Smooth muscle cell (in vitro differentiated cells): ENCODE results near the gene AKIRIN2. TPM values are rescaled to one million over a fixed set of nuclear protein-coding genes. Genes with fewer than 3 reads are reported as not detected.

Experiments
- DNase-seq: peaks from one replicate; lab custom pipeline; 2025; ENCODE audit not compliant: unreplicated experiment; lab: John Stamatoyannopoulos, UW
- H2AFZ ChIP-seq: fragments of 200-600 bp; sonication (generic); 2 replicates; pipeline ENCODE4 v1.6.0; 2016; ENCODE audit warnings: antibody characterized with exemption, low read depth, mild to moderate bottlenecking
- H3F3A ChIP-seq: fragments of 200-600 bp; sonication (generic); 2 replicates; pipeline ENCODE4 v1.6.0; 2017; ENCODE audit warnings: antibody characterized with exemption, low read depth
- H3K27ac ChIP-seq: fragments of 200-600 bp; sonication (generic); 2 replicates; pipeline ENCODE4 v1.5.1; 2016; ENCODE audit warnings: low read depth, mild to moderate bottlenecking
- H3K27me3 ChIP-seq: fragments of 200-600 bp; sonication (generic); 2 replicates; pipeline ENCODE4 v1.6.1; 2016; ENCODE audit warnings: low read depth, mild to moderate bottlenecking
- H3K36me3 ChIP-seq: fragments of 200-600 bp; sonication (generic); 2 replicates; pipeline ENCODE4 v1.5.1; 2016; ENCODE audit warnings: low read depth
- H3K4me1 ChIP-seq: fragments of 200-600 bp; sonication (generic); 2 replicates; pipeline ENCODE4 v1.5.1; 2016; ENCODE audit warnings: low read depth
- H3K4me2 ChIP-seq: fragments of 200-600 bp; sonication (generic); 2 replicates; pipeline ENCODE4 v1.6.0; 2016; ENCODE audit warnings: mild to moderate bottlenecking
- H3K4me3 ChIP-seq: fragments of 200-600 bp; sonication (generic); 2 replicates; pipeline ENCODE4 v1.5.1; 2016; ENCODE audit warnings: mild to moderate bottlenecking
- H3K79me2 ChIP-seq: fragments of 200-600 bp; sonication (generic); 2 replicates; pipeline ENCODE4 v1.6.0; 2016; ENCODE audit warnings: low read depth, mild to moderate bottlenecking
- H3K9ac ChIP-seq: fragments of 200-600 bp; sonication (generic); 2 replicates; pipeline ENCODE4 v1.6.0; 2016; ENCODE audit warnings: low read depth
- H3K9me3 ChIP-seq: fragments of 200-600 bp; sonication (generic); replicated peaks from 2 replicates; pipeline ENCODE4 v1.5.1; 2016; ENCODE audit warnings: low read depth
- H4K20me1 ChIP-seq: fragments of 200-600 bp; sonication (generic); 2 replicates; pipeline ENCODE4 v1.6.0; 2016; ENCODE audit warnings: low read depth
- WGBS: methylation state at CpG from one replicate; pipeline ENCODE4 v1.1.7; 2016; ENCODE audit warnings: low lambda C conversion rate; 5-methylcytosine and 5-hydroxymethylcytosine counted together
- polyA plus RNA-seq: library from polyadenylated mRNA; unstranded; fragments of >200 nt; fragmentation: Nextera tagmentation; extraction: Ambion mirVana; gene quantifications from 2 replicates; pipeline ENCODE4 v1.2.1, GENCODE V29; 2016
- total RNA-seq: library from RNA; depleted of rRNA; stranded (reverse); fragments of >200 nt; gene quantifications from 2 replicates; pipeline ENCODE4 v1.2.3, GENCODE V29; 2014
- TF ChIP-seq, protein P1 (sequence below): fragments of 200-600 bp; sonication (generic); IDR thresholded peaks from 2 replicates; pipeline ENCODE4 v1.5.1; 2017; ENCODE audit warnings: borderline replicate concordance, mild to moderate bottlenecking, antibody characterized with exemption; ENCODE audit not compliant: insufficient read depth, poor library complexity, severe bottlenecking

Gene AKIRIN2
- total and polyA plus RNA-seq, 2 experiments from 2014 or later: 29.6 to 60.3 TPM

DNA sequence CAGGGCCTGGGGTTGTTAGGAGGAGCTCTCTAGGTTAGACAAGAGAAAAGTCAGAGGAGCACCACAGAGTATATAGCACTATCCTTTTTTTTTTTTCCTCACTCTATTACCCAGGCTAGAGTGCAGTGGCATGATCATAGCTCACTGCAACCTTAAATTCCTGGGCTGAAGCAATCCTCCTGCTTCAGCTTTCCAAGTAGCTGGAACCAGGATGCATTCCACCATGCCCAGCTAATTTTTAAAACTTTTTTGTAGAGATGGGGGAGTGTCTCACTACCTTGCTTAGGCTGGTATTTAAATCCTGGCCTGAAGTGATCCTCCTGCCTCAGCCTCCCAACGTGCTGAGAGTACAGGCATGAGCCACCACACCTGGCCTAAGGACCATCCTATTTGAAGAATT is 19.3 kb upstream of the AKIRIN2 start:
- TF ChIP-seq, protein P1, sequence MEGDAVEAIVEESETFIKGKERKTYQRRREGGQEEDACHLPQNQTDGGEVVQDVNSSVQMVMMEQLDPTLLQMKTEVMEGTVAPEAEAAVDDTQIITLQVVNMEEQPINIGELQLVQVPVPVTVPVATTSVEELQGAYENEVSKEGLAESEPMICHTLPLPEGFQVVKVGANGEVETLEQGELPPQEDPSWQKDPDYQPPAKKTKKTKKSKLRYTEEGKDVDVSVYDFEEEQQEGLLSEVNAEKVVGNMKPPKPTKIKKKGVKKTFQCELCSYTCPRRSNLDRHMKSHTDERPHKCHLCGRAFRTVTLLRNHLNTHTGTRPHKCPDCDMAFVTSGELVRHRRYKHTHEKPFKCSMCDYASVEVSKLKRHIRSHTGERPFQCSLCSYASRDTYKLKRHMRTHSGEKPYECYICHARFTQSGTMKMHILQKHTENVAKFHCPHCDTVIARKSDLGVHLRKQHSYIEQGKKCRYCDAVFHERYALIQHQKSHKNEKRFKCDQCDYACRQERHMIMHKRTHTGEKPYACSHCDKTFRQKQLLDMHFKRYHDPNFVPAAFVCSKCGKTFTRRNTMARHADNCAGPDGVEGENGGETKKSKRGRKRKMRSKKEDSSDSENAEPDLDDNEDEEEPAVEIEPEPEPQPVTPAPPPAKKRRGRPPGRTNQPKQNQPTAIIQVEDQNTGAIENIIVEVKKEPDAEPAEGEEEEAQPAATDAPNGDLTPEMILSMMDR: no peak
- Histone ChIP-seq H3K9me3 (no peaks in the 10 kb centered on the region), H3K27me3 (no peaks in the 10 kb centered on the region), H3K9ac (no peak overlapping the region), H3K4me2 (no peak overlapping the region), H3K79me2 (no peaks in the 10 kb centered on the region), H3F3A (no peaks in the 10 kb centered on the region), H3K4me3 (no peak overlapping the region), H3K27ac (no peak overlapping the region), H2AFZ (no peak overlapping the region), H3K36me3 (no peaks in the 10 kb centered on the region), H4K20me1 (no peaks in the 10 kb centered on the region), H3K4me1 (peaks cover 11% of the 10 kb centered on the region)
- WGBS: 96% methylated on average over 1 of the region's 1 CpG
- no peak for DNase-seq

DNA sequence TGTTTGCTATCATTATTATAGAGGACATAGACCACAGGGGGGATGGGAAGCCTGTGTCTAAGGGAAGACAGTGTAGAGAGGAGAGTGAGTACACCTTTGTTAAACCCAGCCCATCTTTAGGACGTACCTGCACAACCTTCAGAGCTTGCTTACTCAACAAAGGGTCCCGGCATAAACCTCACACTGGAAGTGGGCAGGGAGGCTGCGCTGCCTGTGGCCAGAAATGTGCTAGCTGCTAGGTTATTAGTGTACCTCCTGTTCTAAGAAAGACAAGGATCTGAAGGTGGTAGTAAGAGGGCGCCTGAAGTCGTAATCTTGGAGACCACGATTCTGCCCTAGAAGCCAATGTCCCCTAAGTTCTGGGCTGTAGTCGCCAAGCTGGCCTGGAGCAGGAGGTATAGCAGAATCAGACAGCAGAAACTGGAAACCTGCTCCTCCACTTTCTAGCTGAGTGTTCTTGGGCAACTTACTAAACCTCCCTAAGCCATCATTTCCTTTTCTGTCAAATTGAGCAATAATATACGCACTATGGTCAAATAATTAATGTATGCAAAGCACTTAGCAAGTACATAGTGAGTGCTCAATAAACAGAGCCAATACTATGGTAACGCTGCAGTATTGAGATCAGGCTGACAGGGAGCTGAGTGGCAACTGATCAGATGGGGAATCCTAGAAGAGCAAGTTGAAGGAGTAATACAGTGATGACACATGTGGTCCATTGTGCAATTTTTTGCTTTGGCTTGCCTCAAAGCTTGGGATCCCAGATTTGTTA is 16.8 kb upstream of the AKIRIN2 start:
- Histone ChIP-seq H3K36me3 (no peaks in the 10 kb centered on the region), H3K4me1 (peaks cover 10% of the 10 kb centered on the region), H3K9ac (no peak overlapping the region), H2AFZ (no peak overlapping the region), H4K20me1 (no peaks in the 10 kb centered on the region), H3K4me2 (no peak overlapping the region), H3K79me2 (no peaks in the 10 kb centered on the region), H3K27ac (no peak overlapping the region), H3K9me3 (no peaks in the 10 kb centered on the region), H3F3A (no peaks in the 10 kb centered on the region), H3K27me3 (no peaks in the 10 kb centered on the region), H3K4me3 (no peak overlapping the region)
- DNase-seq: no peak
- TF ChIP-seq, protein P1: no peak
- 79% methylated on average over 9 of the region's 9 CpGs for WGBS

DNA sequence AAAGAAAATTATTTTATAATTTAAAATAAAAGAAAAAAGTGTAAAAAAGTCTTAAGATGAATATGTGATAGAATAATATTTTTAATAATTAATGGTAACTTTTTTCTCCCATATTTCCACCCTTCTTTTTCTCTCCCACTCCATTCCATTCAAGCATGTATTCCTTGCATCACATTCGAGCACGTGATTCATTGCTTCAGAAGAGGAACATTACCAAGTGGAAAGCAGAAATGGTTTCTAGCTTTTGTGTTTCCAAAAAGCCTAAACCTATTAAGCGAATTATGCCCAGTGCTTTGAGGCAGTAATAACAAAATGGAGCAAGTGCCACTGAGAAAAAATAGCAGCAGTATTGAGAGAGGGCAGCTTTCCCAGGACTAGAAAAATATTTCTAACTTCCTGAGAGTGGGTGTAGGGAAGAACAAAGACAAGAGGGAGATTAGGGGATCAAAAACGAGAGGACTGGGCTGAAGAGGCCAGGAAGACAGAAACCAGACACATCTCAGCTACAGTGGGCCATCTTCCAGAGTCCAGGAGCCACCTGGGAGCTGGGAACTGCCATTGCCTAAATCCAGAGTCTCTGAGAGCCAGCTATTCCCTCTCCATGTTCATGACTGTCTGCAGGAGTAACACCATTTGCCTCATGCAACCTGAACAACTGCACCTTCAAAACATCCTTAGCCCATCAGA is 15.0 kb upstream of the AKIRIN2 start:
- no peak overlapping the region for H2AFZ ChIP-seq
- no peaks in the 10 kb centered on the region for H3K9me3 ChIP-seq
- no peaks in the 10 kb centered on the region for H3K27me3 ChIP-seq
- no peak for DNase-seq
- H3K4me3 ChIP-seq: no peak overlapping the region
- 51% methylated on average over 4 of the region's 4 CpGs for WGBS
- H3K4me2 ChIP-seq: no peak overlapping the region
- TF ChIP-seq, protein P1: no peak
- H3F3A ChIP-seq: no peaks in the 10 kb centered on the region
- no peak overlapping the region for H3K9ac ChIP-seq
- no peaks in the 10 kb centered on the region for H3K79me2 ChIP-seq
- no peaks in the 10 kb centered on the region for H4K20me1 ChIP-seq
- H3K4me1 ChIP-seq: no peaks in the 10 kb centered on the region
- H3K36me3 ChIP-seq: no peaks in the 10 kb centered on the region
- peak overlapping the region; percentile 46 for H3K27ac ChIP-seq
